Panc1 (cell line): Measurements from ENCODE around the gene CEL. TPM values are rescaled to one million over a fixed set of nuclear protein-coding genes. Genes with fewer than 3 reads are reported as not detected.

Source experiments
- ATAC-seq: fragments of 200-7000 bp; cut with Tn5 transposase; 2 replicates; pipeline ENCODE4 v1.9.1; 2020; ENCODE audit warnings: mild to moderate bottlenecking, moderate library complexity
- BruUV-seq: library from RNA; stranded (reverse); fragments of 400-500 nt; replicated peaks from 2 replicates; lab custom pipeline; 2021; lab: Mats Ljungman, UMichigan
- CTCF ChIA-PET: fragments of 300-600 bp; sonication (Branson Sonifier 250); formaldehyde crosslinking; loops from one replicate; lab custom pipeline; 2022; ENCODE audit warnings: antibody characterized with exemption; lab: Charles Lee
- POLR2A ChIA-PET: fragments of 300-600 bp; sonication (Branson Sonifier 250); formaldehyde crosslinking; loops from one replicate; lab custom pipeline; 2022; ENCODE audit warnings: antibody characterized with exemption; lab: Charles Lee
- DNase-seq: peaks from one replicate; pipeline ENCODE4 v3.0.0-alpha.2; 2010; ENCODE audit warnings: low read depth, low spot score
- H3K27ac ChIP-seq: 2 replicates; pipeline ENCODE4 v1.5.1; 2011; ENCODE audit warnings: mild to moderate bottlenecking, low read length, inconsistent platforms
- H3K27me3 ChIP-seq: fragments of 200-500 bp; sonication (Bioruptor generic); 2 replicates; pipeline ENCODE4 v1.6.0; 2014; ENCODE audit warnings: low read length, inconsistent platforms; ENCODE audit not compliant: control insufficient read depth, insufficient read depth
- H3K36me3 ChIP-seq: fragments of 200-500 bp; sonication (Bioruptor generic); 2 replicates; pipeline ENCODE4 v1.5.1; 2014; ENCODE audit warnings: inconsistent platforms, mild to moderate bottlenecking, low read length, moderate library complexity; ENCODE audit not compliant: control insufficient read depth, insufficient read depth
- H3K4me1 ChIP-seq: 2 replicates; pipeline ENCODE4 v1.5.1; 2011; ENCODE audit warnings: inconsistent platforms, mild to moderate bottlenecking, low read length, moderate library complexity; ENCODE audit not compliant: control insufficient read depth, insufficient read depth
- H3K4me3 ChIP-seq, 2 experiments: 2 replicates each; pipeline ENCODE4 v1.5.1; 2011 to 2012; ENCODE audit warnings: low read depth in 2 of 2, low read length in 2 of 2, mild to moderate bottlenecking in 2 of 2, inconsistent platforms in 1 of 2, moderate library complexity in 1 of 2
- H3K9me3 ChIP-seq: fragments of 200-500 bp; sonication (Bioruptor generic); 2 replicates; pipeline ENCODE4 v1.5.1; 2014; ENCODE audit warnings: low read depth, mild to moderate bottlenecking, inconsistent platforms, low read length, moderate library complexity; ENCODE audit not compliant: control insufficient read depth, insufficient read depth
- POLR2AphosphoS5 ChIP-seq: IDR thresholded peaks from 2 replicates; pipeline ENCODE4 v1.6.1; 2012; ENCODE audit warnings: mild to moderate bottlenecking, low read depth, low read length, moderate library complexity
- REST ChIP-seq, 2 experiments: IDR thresholded peaks; 2 replicates each; pipeline ENCODE4 v1.6.1; 2011 to 2012; ENCODE audit warnings: low read depth in 2 of 2, control low read depth in 1 of 2, low read length in 1 of 2, mild to moderate bottlenecking in 1 of 2, moderate library complexity in 1 of 2; ENCODE audit not compliant: insufficient read depth in 1 of 2
- SIN3A ChIP-seq: IDR thresholded peaks from 2 replicates; pipeline ENCODE4 v1.6.1; 2012; ENCODE audit warnings: low read depth, mild to moderate bottlenecking, low read length, moderate library complexity, borderline replicate concordance; ENCODE audit not compliant: insufficient read depth
- TCF7L2 ChIP-seq: IDR thresholded peaks from 2 replicates; pipeline ENCODE4 v1.6.1; 2011; ENCODE audit warnings: mild to moderate bottlenecking, low read depth, low read length, inconsistent platforms
- in situ Hi-C: cut with HindIII; loops from 2 replicates; pipeline ENCODE4 v1.10.0; 2016; ENCODE audit warnings: low sequenced_read_pairs, low pct_unique_long_range_greater_than_20kb
- intact Hi-C: fragments of 100-400 bp; cut with micrococcal nuclease; formaldehyde crosslinking; loops from one replicate; pipeline ENCODE4 v1.10.0; 2022; ENCODE audit not compliant: unreplicated experiment
- total RNA-seq: library from RNA; stranded (reverse); gene quantifications from one replicate; pipeline ENCODE4 v1.2.1, GENCODE V29; 2021; ENCODE audit not compliant: unreplicated experiment
- TF ChIP-seq, protein P1 (sequence below): fragments of 450-650 bp; IDR thresholded peaks from 2 replicates; pipeline ENCODE4 v1.5.1; 2017; ENCODE audit warnings: mild to moderate bottlenecking

CEL gene
- total RNA-seq, 1 experiment from 2014 or later: 4.3 TPM

DNA sequence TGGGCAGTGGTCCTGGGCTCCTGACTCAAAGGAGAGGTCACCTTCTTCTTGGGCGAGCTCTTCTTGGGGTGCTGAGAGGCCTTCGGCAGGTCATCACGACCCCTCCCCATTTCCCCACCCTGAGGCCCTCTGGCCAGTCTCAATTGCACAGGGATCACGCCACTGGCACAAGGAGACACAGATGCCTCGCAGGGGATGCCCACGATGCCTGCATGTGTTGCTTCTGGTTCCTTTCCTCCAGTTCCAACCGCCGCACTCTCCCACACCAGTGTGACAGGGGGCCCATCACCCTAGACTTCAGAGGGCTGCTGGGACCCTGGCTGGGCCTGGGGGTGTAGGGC is 1.3 kb downstream of the CEL start:
- Histone ChIP-seq H3K9me3 (no peaks in the 10 kb centered on the region), H3K27ac (no peak overlapping the region), H3K4me3 (no peak overlapping the region), H3K4me1 (no peaks in the 10 kb centered on the region), H3K27me3 (no peaks in the 10 kb centered on the region), H3K36me3 (no peaks in the 10 kb centered on the region)
- ATAC-seq (no peak), DNase-seq (no peak)
- no peak for TF ChIP-seq POLR2AphosphoS5
- POLR2A ChIA-PET: no interaction called here
- in situ Hi-C loops (no loop called here), intact Hi-C loops (no loop called here)
- CTCF ChIA-PET: no interaction called here
- no TSS peak for BruUV-seq

- CTCF ChIA-PET: no interaction called here
- BruUV-seq: no TSS peak
- Histone ChIP-seq H3K9me3 (no peaks in the 10 kb centered on the region), H3K4me1 (no peaks in the 10 kb centered on the region), H3K36me3 (no peaks in the 10 kb centered on the region), H3K27me3 (no peaks in the 10 kb centered on the region), H3K4me3 (no peak overlapping the region), H3K27ac (no peak overlapping the region)
- POLR2A ChIA-PET: no interaction called here
- intact Hi-C loops: no loop called here
- DNase-seq (no peak), ATAC-seq (no peak)
- TF ChIP-seq, protein P1, sequence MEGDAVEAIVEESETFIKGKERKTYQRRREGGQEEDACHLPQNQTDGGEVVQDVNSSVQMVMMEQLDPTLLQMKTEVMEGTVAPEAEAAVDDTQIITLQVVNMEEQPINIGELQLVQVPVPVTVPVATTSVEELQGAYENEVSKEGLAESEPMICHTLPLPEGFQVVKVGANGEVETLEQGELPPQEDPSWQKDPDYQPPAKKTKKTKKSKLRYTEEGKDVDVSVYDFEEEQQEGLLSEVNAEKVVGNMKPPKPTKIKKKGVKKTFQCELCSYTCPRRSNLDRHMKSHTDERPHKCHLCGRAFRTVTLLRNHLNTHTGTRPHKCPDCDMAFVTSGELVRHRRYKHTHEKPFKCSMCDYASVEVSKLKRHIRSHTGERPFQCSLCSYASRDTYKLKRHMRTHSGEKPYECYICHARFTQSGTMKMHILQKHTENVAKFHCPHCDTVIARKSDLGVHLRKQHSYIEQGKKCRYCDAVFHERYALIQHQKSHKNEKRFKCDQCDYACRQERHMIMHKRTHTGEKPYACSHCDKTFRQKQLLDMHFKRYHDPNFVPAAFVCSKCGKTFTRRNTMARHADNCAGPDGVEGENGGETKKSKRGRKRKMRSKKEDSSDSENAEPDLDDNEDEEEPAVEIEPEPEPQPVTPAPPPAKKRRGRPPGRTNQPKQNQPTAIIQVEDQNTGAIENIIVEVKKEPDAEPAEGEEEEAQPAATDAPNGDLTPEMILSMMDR: no peak
- TF ChIP-seq POLR2AphosphoS5 (no peak), SIN3A (no peak), REST (IDR thresholded peaks at IDR 0.05; ENCODE audit: insufficient read depth in 1 of 2, low read depth in 2 of 2, low read length in 1 of 2) (no peak), TCF7L2 (no peak)
- in situ Hi-C loops: no loop called here
These were observed 1.9 kb downstream of the CEL start for GRCh38 chr9:133063500-133064231.

DNA sequence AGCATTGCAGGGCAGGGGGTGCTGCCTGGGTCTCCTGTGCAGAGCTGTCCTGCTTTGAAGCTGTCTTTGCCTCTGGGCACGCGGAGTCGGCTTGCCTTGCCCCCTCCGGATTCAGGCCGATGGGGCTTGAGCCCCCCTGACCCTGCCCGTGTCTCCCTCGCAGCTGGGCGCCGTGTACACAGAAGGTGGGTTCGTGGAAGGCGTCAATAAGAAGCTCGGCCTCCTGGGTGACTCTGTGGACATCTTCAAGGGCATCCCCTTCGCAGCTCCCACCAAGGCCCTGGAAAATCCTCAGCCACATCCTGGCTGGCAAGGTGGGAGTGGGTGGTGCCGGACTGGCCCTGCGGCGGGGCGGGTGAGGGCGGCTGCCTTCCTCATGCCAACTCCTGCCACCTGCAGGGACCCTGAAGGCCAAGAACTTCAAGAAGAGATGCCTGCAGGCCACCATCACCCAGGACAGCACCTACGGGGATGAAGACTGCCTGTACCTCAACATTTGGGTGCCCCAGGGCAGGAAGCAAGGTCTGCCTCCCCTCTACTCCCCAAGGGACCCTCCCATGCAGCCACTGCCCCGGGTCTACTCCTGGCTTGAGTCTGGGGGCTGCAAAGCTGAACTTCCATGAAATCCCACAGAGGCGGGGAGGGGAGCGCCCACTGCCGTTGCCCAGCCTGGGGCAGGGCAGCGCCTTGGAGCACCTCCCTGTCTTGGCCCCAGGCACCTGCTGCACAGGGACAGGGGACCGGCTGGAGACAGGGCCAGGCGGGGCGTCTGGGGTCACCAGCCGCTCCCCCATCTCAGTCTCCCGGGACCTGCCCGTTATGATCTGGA is 2.7 kb downstream of the CEL start:
- DNase-seq: no peak
- BruUV-seq: no TSS peak
- intact Hi-C loops (no loop called here), in situ Hi-C loops (no loop called here)
- ChIA-PET POLR2A (no interaction called here), CTCF (no interaction called here)
- TF ChIP-seq SIN3A: no peak
- TF ChIP-seq TCF7L2: no peak
- no peak for TF ChIP-seq REST (IDR thresholded peaks at IDR 0.05; ENCODE audit: insufficient read depth in 1 of 2, low read depth in 2 of 2, low read length in 1 of 2)
- TF ChIP-seq, protein P1: no peak
- TF ChIP-seq POLR2AphosphoS5: no peak
- Histone ChIP-seq H3K4me1 (no peaks in the 10 kb centered on the region), H3K36me3 (no peaks in the 10 kb centered on the region), H3K4me3 (no peak overlapping the region), H3K27ac (no peak overlapping the region), H3K9me3 (no peaks in the 10 kb centered on the region), H3K27me3 (no peaks in the 10 kb centered on the region)
- ATAC-seq: no peak
